Measurements from ENCODE around the gene RAET1G.

The RAET1G gene

DNA sequence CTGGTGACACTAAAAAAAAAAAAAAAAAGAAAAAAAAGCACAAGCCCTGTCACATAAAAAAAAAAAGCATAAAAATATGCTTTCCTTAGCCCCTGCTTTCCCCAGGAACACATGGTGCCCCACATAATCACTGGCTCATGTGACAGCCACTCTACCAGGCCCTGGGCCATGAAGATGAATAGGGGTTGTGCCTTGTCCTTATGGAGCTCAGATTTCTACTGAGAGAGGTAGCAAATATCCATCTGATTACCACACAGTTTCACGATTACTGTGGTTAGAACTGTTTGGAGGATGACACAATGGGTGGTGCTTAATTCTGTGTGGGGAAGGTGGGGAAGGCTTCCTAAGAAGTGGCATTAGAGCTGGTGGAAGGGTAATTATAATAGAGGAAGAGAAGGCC is 34.3 kb downstream of the RAET1G start:
- TF ChIP-seq, protein P1, sequence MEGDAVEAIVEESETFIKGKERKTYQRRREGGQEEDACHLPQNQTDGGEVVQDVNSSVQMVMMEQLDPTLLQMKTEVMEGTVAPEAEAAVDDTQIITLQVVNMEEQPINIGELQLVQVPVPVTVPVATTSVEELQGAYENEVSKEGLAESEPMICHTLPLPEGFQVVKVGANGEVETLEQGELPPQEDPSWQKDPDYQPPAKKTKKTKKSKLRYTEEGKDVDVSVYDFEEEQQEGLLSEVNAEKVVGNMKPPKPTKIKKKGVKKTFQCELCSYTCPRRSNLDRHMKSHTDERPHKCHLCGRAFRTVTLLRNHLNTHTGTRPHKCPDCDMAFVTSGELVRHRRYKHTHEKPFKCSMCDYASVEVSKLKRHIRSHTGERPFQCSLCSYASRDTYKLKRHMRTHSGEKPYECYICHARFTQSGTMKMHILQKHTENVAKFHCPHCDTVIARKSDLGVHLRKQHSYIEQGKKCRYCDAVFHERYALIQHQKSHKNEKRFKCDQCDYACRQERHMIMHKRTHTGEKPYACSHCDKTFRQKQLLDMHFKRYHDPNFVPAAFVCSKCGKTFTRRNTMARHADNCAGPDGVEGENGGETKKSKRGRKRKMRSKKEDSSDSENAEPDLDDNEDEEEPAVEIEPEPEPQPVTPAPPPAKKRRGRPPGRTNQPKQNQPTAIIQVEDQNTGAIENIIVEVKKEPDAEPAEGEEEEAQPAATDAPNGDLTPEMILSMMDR (IDR thresholded peaks at IDR 0.05; ENCODE audit: insufficient read depth, low read length, poor library complexity, severe bottlenecking), result no peak
- no peak for DNase-seq (ENCODE audit: extremely low read depth, insufficient read length)
- no peak overlapping the region for H3K4me3 ChIP-seq (replicated peaks; ENCODE audit: low read depth, low read length)
- H3K36me3 ChIP-seq (ENCODE audit: control insufficient read depth, insufficient read depth, low read length), result no peaks in the 10 kb centered on the region
- no peaks in the 10 kb centered on the region; the same call in none of the 2 replicates for H3K27me3 ChIP-seq (replicated peaks; ENCODE audit: control insufficient read depth, insufficient read depth, low read length)

DNA sequence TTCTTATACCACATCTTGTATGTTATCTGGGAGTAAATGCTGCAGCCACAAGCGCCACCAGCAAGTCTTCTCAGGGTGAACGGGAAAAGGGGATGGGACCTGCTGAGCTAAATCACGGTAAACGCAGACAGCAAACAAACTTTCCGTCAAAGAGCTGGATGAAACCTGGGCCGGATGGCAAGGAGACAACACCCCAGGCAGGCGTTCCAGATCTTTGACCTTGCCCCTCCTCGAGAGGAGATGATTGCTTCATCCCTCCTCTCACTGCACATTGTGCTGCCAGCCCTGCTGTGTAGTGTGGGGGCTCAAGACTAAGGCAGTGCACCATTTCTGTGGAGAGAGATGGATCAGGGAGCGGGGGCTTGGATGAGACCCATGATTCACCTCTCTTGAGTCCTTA is 34.8 kb downstream of the RAET1G start:
- no peaks in the 10 kb centered on the region for H3K36me3 ChIP-seq (ENCODE audit: control insufficient read depth, insufficient read depth, low read length)
- DNase-seq (ENCODE audit: extremely low read depth, insufficient read length), result no peak
- H3K4me3 ChIP-seq (replicated peaks; ENCODE audit: low read depth, low read length), result no peak overlapping the region
- H3K27me3 ChIP-seq (replicated peaks; ENCODE audit: control insufficient read depth, insufficient read depth, low read length), result no peaks in the 10 kb centered on the region; the same call in none of the 2 replicates
- TF ChIP-seq, protein P1 (IDR thresholded peaks at IDR 0.05; ENCODE audit: insufficient read depth, low read length, poor library complexity, severe bottlenecking), result no peak

DNA sequence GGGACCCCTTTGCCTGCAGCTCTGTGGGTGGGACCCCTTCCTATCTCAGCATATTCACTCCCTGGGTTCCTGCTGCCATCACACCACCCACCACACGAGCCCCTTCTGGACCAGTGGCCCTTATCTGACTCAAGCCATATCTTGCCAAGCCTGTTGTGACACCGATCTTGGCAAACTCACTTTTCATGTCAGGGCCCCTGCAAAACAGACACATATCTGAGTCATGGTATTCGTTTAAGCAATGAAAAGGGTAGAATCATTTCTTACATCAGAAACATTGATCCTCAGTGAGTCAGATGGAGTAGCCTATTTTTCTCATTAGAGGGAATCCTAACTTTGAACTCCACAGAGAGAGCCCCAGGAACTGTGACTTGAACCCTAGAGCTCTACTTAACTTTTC is 35.6 kb downstream of the RAET1G start:
- Histone ChIP-seq H3K36me3 (ENCODE audit: control insufficient read depth, insufficient read depth, low read length) (no peaks in the 10 kb centered on the region), H3K27me3 (replicated peaks; ENCODE audit: control insufficient read depth, insufficient read depth, low read length) (no peaks in the 10 kb centered on the region; the same call in none of the 2 replicates), H3K4me3 (replicated peaks; ENCODE audit: low read depth, low read length) (no peak overlapping the region)
- no peak for DNase-seq (ENCODE audit: extremely low read depth, insufficient read length)
- TF ChIP-seq, protein P1 (IDR thresholded peaks at IDR 0.05; ENCODE audit: insufficient read depth, low read length, poor library complexity, severe bottlenecking), result no peak

DNA sequence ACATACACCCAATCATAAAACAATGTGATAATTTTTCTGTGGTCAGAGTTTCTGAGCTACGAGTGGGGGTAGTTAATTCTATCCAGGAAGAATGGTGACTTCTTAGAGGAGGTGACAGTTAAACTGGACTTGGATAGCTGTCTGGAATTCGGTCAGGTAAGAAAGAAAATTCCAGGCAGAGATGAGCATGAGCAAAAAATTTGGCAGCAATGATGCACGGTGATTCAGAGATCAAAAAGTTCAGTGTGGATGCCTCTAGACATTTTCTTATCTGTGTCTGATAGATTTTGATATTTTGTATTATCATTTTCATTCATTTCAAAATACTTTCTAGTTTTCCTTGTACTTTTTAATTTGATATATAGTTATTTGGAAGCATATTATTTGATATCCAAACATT is 37.0 kb downstream of the RAET1G start:
- DNase-seq (ENCODE audit: extremely low read depth, insufficient read length), result no peak
- H3K4me3 ChIP-seq (replicated peaks; ENCODE audit: low read depth, low read length), result no peak overlapping the region
- no peaks in the 10 kb centered on the region for H3K36me3 ChIP-seq (ENCODE audit: control insufficient read depth, insufficient read depth, low read length)
- TF ChIP-seq, protein P1 (IDR thresholded peaks at IDR 0.05; ENCODE audit: insufficient read depth, low read length, poor library complexity, severe bottlenecking), result no peak
- H3K27me3 ChIP-seq (replicated peaks; ENCODE audit: control insufficient read depth, insufficient read depth, low read length), result no peaks in the 10 kb centered on the region; the same call in none of the 2 replicates

DNA sequence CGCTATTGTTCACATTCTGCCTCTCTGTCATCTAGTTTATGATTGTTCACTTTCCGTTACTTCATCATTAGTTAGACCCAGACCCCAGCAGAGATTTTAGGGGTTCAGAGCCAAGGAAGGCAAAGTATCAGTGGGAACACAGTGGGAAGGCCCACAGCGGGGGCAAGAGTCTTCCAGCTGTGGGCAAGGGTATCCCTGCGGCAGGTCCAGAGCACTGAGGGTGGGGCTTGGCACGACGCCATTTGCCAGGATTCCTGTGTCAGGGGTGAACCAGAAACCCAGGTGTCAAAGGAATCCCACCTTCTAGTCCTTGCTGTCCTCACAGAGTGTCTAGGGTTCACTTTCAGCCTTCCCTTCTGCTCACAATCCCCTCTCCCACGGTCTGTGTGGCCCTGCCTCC is 38.3 kb downstream of the RAET1G start:
- no peak overlapping the region for H3K4me3 ChIP-seq (replicated peaks; ENCODE audit: low read depth, low read length)
- TF ChIP-seq, protein P1 (IDR thresholded peaks at IDR 0.05; ENCODE audit: insufficient read depth, low read length, poor library complexity, severe bottlenecking), result no peak
- no peaks in the 10 kb centered on the region; the same call in none of the 2 replicates for H3K27me3 ChIP-seq (replicated peaks; ENCODE audit: control insufficient read depth, insufficient read depth, low read length)
- no peaks in the 10 kb centered on the region for H3K36me3 ChIP-seq (ENCODE audit: control insufficient read depth, insufficient read depth, low read length)
- DNase-seq (ENCODE audit: extremely low read depth, insufficient read length), result no peak

DNA sequence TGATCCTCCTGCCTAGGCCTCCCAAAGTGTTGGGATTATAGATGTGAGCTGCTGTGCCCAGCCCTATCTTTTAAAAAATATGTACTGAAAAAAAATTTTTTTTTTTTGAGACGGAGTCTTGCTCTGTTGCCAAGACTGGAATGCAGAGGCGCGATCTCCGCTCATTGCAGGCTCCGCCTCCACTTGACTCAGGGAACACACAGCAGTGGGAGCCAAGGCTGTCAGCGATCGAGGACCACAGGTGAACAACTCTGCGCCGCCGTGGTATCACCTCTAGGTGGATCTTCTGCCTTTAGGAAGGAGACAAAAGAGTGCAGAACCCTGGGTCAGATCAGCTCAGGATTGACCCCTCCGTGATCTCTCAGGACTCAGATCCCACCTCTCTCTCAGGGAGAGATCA is 38.7 kb downstream of the RAET1G start:
- DNase-seq (ENCODE audit: extremely low read depth, insufficient read length), result no peak
- H3K36me3 ChIP-seq (ENCODE audit: control insufficient read depth, insufficient read depth, low read length), result no peaks in the 10 kb centered on the region
- no peaks in the 10 kb centered on the region; the same call in 1 of the 2 replicates for H3K27me3 ChIP-seq (replicated peaks; ENCODE audit: control insufficient read depth, insufficient read depth, low read length)
- TF ChIP-seq, protein P1 (IDR thresholded peaks at IDR 0.05; ENCODE audit: insufficient read depth, low read length, poor library complexity, severe bottlenecking), result no peak
- no peak overlapping the region for H3K4me3 ChIP-seq (replicated peaks; ENCODE audit: low read depth, low read length)

Data from GM06990 (cell line).